BJ (cell line): Measurements from ENCODE around the gene RAB32. TPM values are rescaled to one million over a fixed set of nuclear protein-coding genes. Genes with fewer than 3 reads are reported as not detected.

Experiments
- CTCF ChIA-PET: fragments of 350-600 bp; formaldehyde crosslinking; extraction: SDS; loops from one replicate; lab custom pipeline; 2021; ENCODE audit warnings: antibody characterized with exemption, inconsistent platforms; lab: Yijun Ruan, JAX
- POLR2A ChIA-PET: fragments of 300-600 bp; sonication (Branson Sonifier 250); formaldehyde crosslinking; extraction: SDS; loops from one replicate; lab custom pipeline; 2021; ENCODE audit warnings: antibody characterized with exemption; lab: Charles Lee
- DNase-seq: peaks from one replicate; pipeline ENCODE4 v3.0.0-alpha.2; 2011; ENCODE audit warnings: low read depth
- H3K27me3 ChIP-seq: 2 replicates; pipeline ENCODE4 v1.6.0; 2011; ENCODE audit warnings: low read length; ENCODE audit not compliant: control insufficient read depth, insufficient read depth
- H3K36me3 ChIP-seq: 2 replicates; pipeline ENCODE4 v1.5.1; 2011; ENCODE audit warnings: low read length; ENCODE audit not compliant: control insufficient read depth, insufficient read depth
- H3K4me3 ChIP-seq: 2 replicates; pipeline ENCODE4 v1.5.1; 2011; ENCODE audit warnings: low read depth, mild to moderate bottlenecking, control low read depth, low read length
- polyA plus RNA-seq: library from polyadenylated mRNA; depleted of rRNA; stranded (reverse); fragments of >200 nt; gene quantifications from 2 replicates; pipeline ENCODE4 v1.2.3, GENCODE V29; 2011
- TF ChIP-seq, protein P1 (sequence below): IDR thresholded peaks from 2 replicates; pipeline ENCODE4 v1.5.1; 2011; ENCODE audit warnings: low read depth, mild to moderate bottlenecking, control low read depth, inconsistent platforms, low read length, moderate library complexity; ENCODE audit not compliant: insufficient read depth

The RAB32 gene
- polyA plus RNA-seq, 1 experiment: 77.3 TPM

- ChIA-PET POLR2A (interaction anchor here (0.6 kb wide), 2 partner anchors 187 to 616 kb away, joined by 3 to 9 read pairs; no protein-coding TSS in a partner anchor), CTCF (no interaction called here)
- peak; percentile 91 for DNase-seq
- peak overlapping the region; percentile 94 for H3K4me3 ChIP-seq
- TF ChIP-seq, protein P1, sequence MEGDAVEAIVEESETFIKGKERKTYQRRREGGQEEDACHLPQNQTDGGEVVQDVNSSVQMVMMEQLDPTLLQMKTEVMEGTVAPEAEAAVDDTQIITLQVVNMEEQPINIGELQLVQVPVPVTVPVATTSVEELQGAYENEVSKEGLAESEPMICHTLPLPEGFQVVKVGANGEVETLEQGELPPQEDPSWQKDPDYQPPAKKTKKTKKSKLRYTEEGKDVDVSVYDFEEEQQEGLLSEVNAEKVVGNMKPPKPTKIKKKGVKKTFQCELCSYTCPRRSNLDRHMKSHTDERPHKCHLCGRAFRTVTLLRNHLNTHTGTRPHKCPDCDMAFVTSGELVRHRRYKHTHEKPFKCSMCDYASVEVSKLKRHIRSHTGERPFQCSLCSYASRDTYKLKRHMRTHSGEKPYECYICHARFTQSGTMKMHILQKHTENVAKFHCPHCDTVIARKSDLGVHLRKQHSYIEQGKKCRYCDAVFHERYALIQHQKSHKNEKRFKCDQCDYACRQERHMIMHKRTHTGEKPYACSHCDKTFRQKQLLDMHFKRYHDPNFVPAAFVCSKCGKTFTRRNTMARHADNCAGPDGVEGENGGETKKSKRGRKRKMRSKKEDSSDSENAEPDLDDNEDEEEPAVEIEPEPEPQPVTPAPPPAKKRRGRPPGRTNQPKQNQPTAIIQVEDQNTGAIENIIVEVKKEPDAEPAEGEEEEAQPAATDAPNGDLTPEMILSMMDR: no peak
- H3K27me3 ChIP-seq: no peaks in the 10 kb centered on the region
- H3K36me3 ChIP-seq: peaks cover 6% of the 10 kb centered on the region
Observed at GRCh38 chr6:146546443-146547043, 2.9 kb downstream of the RAB32 start.

GRCh38 chr6:146547889-146548288, 4.3 kb downstream of the RAB32 start:
- Histone ChIP-seq H3K4me3 (no peak overlapping the region), H3K27me3 (no peaks in the 10 kb centered on the region), H3K36me3 (peaks cover 6% of the 10 kb centered on the region)
- CTCF ChIA-PET: no interaction called here
- TF ChIP-seq, protein P1: no peak
- POLR2A ChIA-PET: no interaction called here
- DNase-seq: no peak

DNA sequence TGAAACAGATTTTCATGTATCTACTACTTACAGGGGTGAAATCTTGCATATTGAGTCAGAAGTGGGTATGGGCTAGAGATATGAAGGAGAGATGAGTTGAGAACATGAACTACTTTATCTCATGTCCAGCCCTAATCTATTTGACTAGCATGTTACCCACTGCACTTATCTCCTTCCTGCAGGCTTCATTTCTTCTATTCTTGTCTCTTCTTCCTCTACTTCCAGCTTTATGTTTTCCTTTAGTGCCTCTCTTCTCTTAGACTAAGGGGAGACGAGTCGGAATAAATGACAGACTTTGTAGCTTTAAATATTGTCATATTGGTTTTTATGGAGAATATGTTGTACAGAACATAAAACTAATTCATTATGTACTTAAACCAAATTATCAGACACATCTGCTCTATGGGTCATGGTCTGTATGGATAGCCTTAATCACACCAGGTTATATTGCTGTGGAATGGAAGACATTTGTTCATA, 5.3 kb downstream of the RAB32 start:
- CTCF ChIA-PET: interaction anchor here (1.5 kb wide), 1 partner anchor 150 kb away, joined by 3 read pairs; no protein-coding TSS in a partner anchor
- POLR2A ChIA-PET: no interaction called here
- no peak overlapping the region for H3K4me3 ChIP-seq

DNA sequence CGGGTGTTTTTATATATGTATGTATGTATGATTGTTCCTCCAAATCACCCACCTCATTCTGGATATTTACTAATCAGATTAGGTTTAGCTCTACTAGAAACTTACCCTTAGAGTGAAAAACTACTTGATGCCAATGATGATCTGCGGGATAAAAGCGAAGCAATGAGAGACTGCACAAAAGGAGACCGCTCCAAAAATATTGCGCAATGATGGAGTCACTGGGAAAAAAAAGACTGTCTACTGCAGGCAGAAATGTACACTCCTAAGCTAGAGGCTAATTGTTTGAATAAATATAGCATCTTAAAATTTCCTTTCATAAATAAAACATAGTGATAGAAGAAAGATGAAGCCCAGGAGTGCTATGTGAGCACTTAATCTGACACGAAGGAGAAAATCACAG, 7.3 kb downstream of the RAB32 start:
- ChIA-PET POLR2A (interaction anchor here (0.7 kb wide), 1 partner anchor 1913 kb away, joined by 12 read pairs; no protein-coding TSS in a partner anchor), CTCF (interaction anchor here (1.5 kb wide), 1 partner anchor 148 kb away, joined by 3 read pairs; no protein-coding TSS in a partner anchor)
- TF ChIP-seq, protein P1: no peak
- no peak for DNase-seq
- Histone ChIP-seq H3K36me3 (peaks cover 9% of the 10 kb centered on the region), H3K4me3 (no peak overlapping the region), H3K27me3 (no peaks in the 10 kb centered on the region)

More for the DNA sequence above, 5.3 kb downstream of the RAB32 start:
- peaks cover 6% of the 10 kb centered on the region for H3K36me3 ChIP-seq
- TF ChIP-seq, protein P1: no peak
- no peak for DNase-seq
- H3K27me3 ChIP-seq: no peaks in the 10 kb centered on the region

GRCh38 chr6:146551545-146551944, 7.9 kb downstream of the RAB32 start:
- H3K27me3 ChIP-seq: no peaks in the 10 kb centered on the region
- peaks cover 9% of the 10 kb centered on the region for H3K36me3 ChIP-seq
- H3K4me3 ChIP-seq: no peak overlapping the region
- DNase-seq: no peak
- TF ChIP-seq, protein P1: no peak
- CTCF ChIA-PET: interaction anchor here (0.6 to 1.5 kb wide), 3 partner anchors 8 to 147 kb away, joined by 3 to 4 read pairs (median 4); partner anchors contain the start of gene RAB32
- POLR2A ChIA-PET: interaction anchor here (0.7 kb wide), 1 partner anchor 1914 kb away, joined by 12 read pairs; no protein-coding TSS in a partner anchor
